ENCODE results near the gene DLX3. TPM values are rescaled to one million over a fixed set of nuclear protein-coding genes. Genes with fewer than 3 reads are reported as not detected.

The DLX3 gene
- polyA plus RNA-seq (2011; rRNA removed) (0.04 TPM in 1 of 2 replicates, not detected in the other), polyA plus RNA-seq (2017; fragmentation: RNase III; extraction: RNeasy Plus Mini Kit Qiagen cat#74134 plus additional on column Dnase treatment) (0.04 to 0.24 TPM (median 0.17 TPM) in 3 replicates), polyA minus RNA-seq (2011; rRNA and poly(A)+ RNA removed) (not detected in 2 replicates)
- 0.08 and 0.12 TPM in 2 replicates for polyA plus RNA-seq (2012; cell fraction: cytosol; rRNA removed)
- 0.04 and 0.13 TPM in 2 replicates for polyA plus RNA-seq (2012; cell fraction: nucleus; rRNA removed)

- ChIA-PET POLR2A (no interaction called here), CTCF (interaction anchor here (0.7 to 82.2 kb wide), 28 partner anchors 14 to 438 kb away, joined by 3 to 2613 read pairs (median 28); partner anchors contain the start of genes DLX4, NXPH3, PDK2 and TAC4)
- peak; percentile 68 to 72 for DNase-seq (ENCODE audit: low read depth in 1 of 2, low spot score in 1 of 2)
- Histone ChIP-seq H3K9me3 (no peaks in the 10 kb centered on the region), H3K4me3 (peak within 1 kb of the TSS; percentile 37; the same call in 2 of the 3 replicates), H3K4me2 (peak within 1 kb of the TSS; percentile 78), H3K4me1 (peaks cover 29% of the 10 kb centered on the region), H3K27ac (peak within 1 kb of the TSS in 1 of 2 experiments; percentile 19; a peak in 1 of 6 replicates)
- WGBS (ENCODE audit: missing lambda C conversion rate): 6% methylated on average over 26 of the region's 29 CpGs
- no peak for TF ChIP-seq KDM5A (IDR thresholded peaks at IDR 0.05)
- TF ChIP-seq MYC (IDR thresholded peaks at IDR 0.05; ENCODE audit: borderline replicate concordance, low read length): no peak
- TF ChIP-seq HMGXB4 (CRISPR knock-in tag; IDR thresholded peaks at IDR 0.05; ENCODE audit: borderline replicate concordance): no peak
- TF ChIP-seq PBX3 (IDR thresholded peaks at IDR 0.05): no peak
- no peak for TF ChIP-seq RCOR1 (IDR thresholded peaks at IDR 0.05; ENCODE audit: low read depth, low read length)
- TF ChIP-seq HEYL (CRISPR knock-in tag; IDR thresholded peaks at IDR 0.05): no peak
- no peak for FAIRE-seq
- ATAC-seq: peak; percentile 12 to 55; a peak in 4 of 6 replicates
Measured at GRCh38 chr17:49995055-49995738, at the start of gene DLX3. TSS of gene DLX3 (minus strand) at chr17:49995224. CDS start at chr17:49994998, 226 bp downstream.

- peak overlapping the region; percentile 49 to 92; a peak in 5 of 6 replicates for H3K27ac ChIP-seq
Measured at GRCh38 chr17:50044483-50044882, 49.5 kb upstream of the DLX3 start.

GRCh38 chr17:50043290-50044148 lies 48.5 kb upstream of the DLX3 start:
- Histone ChIP-seq H3K4me1 (peaks cover 56% of the 10 kb centered on the region), H3K9me3 (no peaks in the 10 kb centered on the region), H3K27ac (peak overlapping the region; percentile 49 to 92; a peak in 3 of 6 replicates), H3K4me3 (no peak overlapping the region), H3K4me2 (no peak overlapping the region)
- TF ChIP-seq EP300 (IDR thresholded peaks at IDR 0.05) (no peak), PBX3 (IDR thresholded peaks at IDR 0.05) (no peak), NFE2L2 (conservative IDR thresholded peaks at IDR 0.05; ENCODE audit: low read length) (no peak), KDM5A (IDR thresholded peaks at IDR 0.05) (no peak), ZNF302 (CRISPR knock-in tag; IDR thresholded peaks at IDR 0.05) (no peak), JUNB (IDR thresholded peaks at IDR 0.05) (no peak), RFX5 (IDR thresholded peaks at IDR 0.05) (no peak), EHMT2 (IDR thresholded peaks at IDR 0.05; ENCODE audit: low read depth) (no peak), EHF (CRISPR knock-in tag; IDR thresholded peaks at IDR 0.05) (no peak), NR3C1 (IDR thresholded peaks at IDR 0.05) (no peak), BCL3 (IDR thresholded peaks at IDR 0.05) (no peak), GATA3 (IDR thresholded peaks at IDR 0.05; ENCODE audit: borderline replicate concordance) (no peak), RCOR1 (IDR thresholded peaks at IDR 0.05; ENCODE audit: low read depth, low read length) (no peak), CBX8 (IDR thresholded peaks at IDR 0.05) (no peak), POLR2AphosphoS2 (conservative IDR thresholded peaks at IDR 0.05; ENCODE audit: low read length) (no peak), ATOH8 (CRISPR knock-in tag; IDR thresholded peaks at IDR 0.05; ENCODE audit: low read depth) (no peak), BHLHE40 (IDR thresholded peaks at IDR 0.05; ENCODE audit: low read depth, low read length) (no peak)
- ChIA-PET POLR2A (interaction anchor here (1.9 kb wide), 1 partner anchor 13 kb away, joined by 4 read pairs; the partner anchor contains the start of gene ITGA3), CTCF (interaction anchor here (0.6 to 7.0 kb wide), 8 partner anchors 11 to 271 kb away, joined by 3 to 63 read pairs (median 5); partner anchors contain the start of genes ITGA3 and PDK2)
- DNase-seq (ENCODE audit: low read depth in 1 of 2, low spot score in 1 of 2): no peak
- FAIRE-seq: peak; percentile 36
- ATAC-seq: no peak
- WGBS (ENCODE audit: missing lambda C conversion rate): 81% methylated on average over 16 of the region's 16 CpGs

More at GRCh38 chr17:50044483-50044882, 49.5 kb upstream of the DLX3 start:
- Histone ChIP-seq H3K4me3 (no peak overlapping the region), H3K4me1 (peaks cover 61% of the 10 kb centered on the region), H3K4me2 (no peak overlapping the region), H3K9me3 (no peaks in the 10 kb centered on the region)
- TF ChIP-seq RFX5 (IDR thresholded peaks at IDR 0.05) (no peak), EHF (CRISPR knock-in tag; IDR thresholded peaks at IDR 0.05) (no peak), RARB (CRISPR knock-in tag; IDR thresholded peaks at IDR 0.05) (no peak), JUNB (IDR thresholded peaks at IDR 0.05) (no peak), CBX8 (IDR thresholded peaks at IDR 0.05) (no peak), ZFP36 (IDR thresholded peaks at IDR 0.05; ENCODE audit: borderline replicate concordance, partially characterized antibody) (no peak), HDAC2 (IDR thresholded peaks at IDR 0.05) (no peak), KDM5A (IDR thresholded peaks at IDR 0.05) (no peak), POLR2A (IDR thresholded peaks at IDR 0.05; ENCODE audit: low read length) (no peak)
- no peak for DNase-seq (ENCODE audit: low read depth in 1 of 2, low spot score in 1 of 2)
- no peak for FAIRE-seq
- POLR2A ChIA-PET: interaction anchor here (1.9 kb wide), 1 partner anchor 12 kb away, joined by 4 read pairs; the partner anchor contains the start of gene ITGA3
- no peak for ATAC-seq
- 96% methylated on average over 5 of the region's 5 CpGs for WGBS (ENCODE audit: missing lambda C conversion rate)
- CTCF ChIA-PET: interaction anchor here (0.7 to 7.0 kb wide), 6 partner anchors 11 to 488 kb away, joined by 3 to 63 read pairs (median 4); partner anchors contain the start of gene ITGA3

All from A549 (cell line).